IMR-90 (cell line): ENCODE measurements around the gene TRAPPC8. TPM values are rescaled to one million over a fixed set of nuclear protein-coding genes. Genes with fewer than 3 reads are reported as not detected.

Experiments
- ATAC-seq: fragments of 200-7000 bp; cut with Tn5 transposase; 2 replicates; pipeline ENCODE4 v1.9.1; 2020; ENCODE audit warnings: low read depth, mild to moderate bottlenecking, moderate library complexity
- BruUV-seq: library from RNA; stranded (reverse); fragments of 400-500 nt; replicated peaks from 2 replicates; lab custom pipeline; 2021; lab: Mats Ljungman, UMichigan
- CTCF ChIA-PET: fragments of 300-600 bp; formaldehyde crosslinking; extraction: SDS; loops from one replicate; lab custom pipeline; 2021; ENCODE audit warnings: antibody characterized with exemption; lab: Yijun Ruan, JAX
- POLR2A ChIA-PET: fragments of 300-600 bp; sonication (Branson Sonifier 250); formaldehyde crosslinking; loops from one replicate; lab custom pipeline; 2022; ENCODE audit warnings: antibody characterized with exemption; ENCODE audit not compliant: unreplicated experiment; lab: Charles Lee
- DNase-seq: peaks from one replicate; pipeline ENCODE4 v3.0.0; 2013
- H2AFZ ChIP-seq: replicated peaks from 2 replicates; pipeline ENCODE3; 2013; ENCODE audit warnings: low read length, mild to moderate bottlenecking; ENCODE audit not compliant: poor library complexity
- H2AK5ac ChIP-seq: 2 replicates; pipeline ENCODE4 v1.6.1; 2013; ENCODE audit warnings: low read depth, low read length, inconsistent platforms
- H2AK9ac ChIP-seq: replicated peaks from 2 replicates; pipeline ENCODE3; 2013; ENCODE audit warnings: mild to moderate bottlenecking, low read depth, low read length, moderate library complexity; ENCODE audit not compliant: poor library complexity
- H2BK120ac ChIP-seq: 2 replicates; pipeline ENCODE4 v1.6.1; 2013; ENCODE audit warnings: low read depth, low read length, inconsistent platforms
- H2BK15ac ChIP-seq: 3 replicates; pipeline ENCODE4 v1.6.1; 2013; ENCODE audit warnings: low read depth, low read length, inconsistent platforms
- H2BK20ac ChIP-seq: 2 replicates; pipeline ENCODE4 v1.6.1; 2013; ENCODE audit warnings: low read depth, mild to moderate bottlenecking, inconsistent platforms, low read length, moderate library complexity
- H2BK5ac ChIP-seq: 2 replicates; pipeline ENCODE4 v1.6.1; 2013; ENCODE audit warnings: mild to moderate bottlenecking, low read depth, low read length, inconsistent platforms; ENCODE audit not compliant: poor library complexity, severe bottlenecking
- H3K14ac ChIP-seq: replicated peaks from 2 replicates; pipeline ENCODE4 v1.6.1; 2013; ENCODE audit warnings: low read depth, low read length, inconsistent platforms
- H3K18ac ChIP-seq: 2 replicates; pipeline ENCODE4 v1.6.1; 2013; ENCODE audit warnings: low read depth, low read length, control low read depth
- H3K23ac ChIP-seq: 2 replicates; pipeline ENCODE4 v1.6.1; 2013; ENCODE audit warnings: low read depth, low read length, inconsistent platforms
- H3K27ac ChIP-seq: 2 replicates; pipeline ENCODE4 v1.5.1; 2013; ENCODE audit warnings: mild to moderate bottlenecking, control low read depth, low read length; ENCODE audit not compliant: insufficient read depth
- H3K27me3 ChIP-seq: 2 replicates; pipeline ENCODE4 v1.6.1; 2013; ENCODE audit warnings: low read length; ENCODE audit not compliant: control insufficient read depth, insufficient read depth
- H3K36me3 ChIP-seq: 2 replicates; pipeline ENCODE4 v1.6.1; 2013; ENCODE audit warnings: low read length, mixed read lengths; ENCODE audit not compliant: control insufficient read depth, insufficient read depth
- H3K4ac ChIP-seq: 2 replicates; pipeline ENCODE4 v1.6.1; 2013; ENCODE audit warnings: low read depth, low read length, inconsistent platforms
- H3K4me1 ChIP-seq: 2 replicates; pipeline ENCODE4 v1.6.1; 2013; ENCODE audit warnings: low read length, mixed read lengths; ENCODE audit not compliant: control insufficient read depth, insufficient read depth
- H3K4me2 ChIP-seq: 2 replicates; pipeline ENCODE4 v1.6.1; 2013; ENCODE audit warnings: low read depth, mild to moderate bottlenecking, control low read depth, low read length, moderate library complexity
- H3K4me3 ChIP-seq: 2 replicates; pipeline ENCODE4 v1.5.1; 2013; ENCODE audit warnings: low read depth, mild to moderate bottlenecking, control low read depth, low read length, moderate library complexity; ENCODE audit not compliant: insufficient read depth
- H3K56ac ChIP-seq: 2 replicates; pipeline ENCODE4 v1.6.1; 2013; ENCODE audit warnings: low read length, inconsistent platforms; ENCODE audit not compliant: insufficient read depth; ENCODE audit errors: extremely low read depth
- H3K79me1 ChIP-seq, 2 experiments: 2 replicates each; pipeline ENCODE4 v1.6.1; 2013; ENCODE audit warnings: low read length in 2 of 2, inconsistent platforms in 1 of 2, low read depth in 1 of 2
- H3K9ac ChIP-seq: 2 replicates; pipeline ENCODE4 v1.6.1; 2013; ENCODE audit warnings: low read depth, low read length, control low read depth
- H3K9me1 ChIP-seq: 2 replicates; pipeline ENCODE4 v1.6.1; 2013; ENCODE audit warnings: low read length, inconsistent platforms; ENCODE audit not compliant: insufficient read depth
- H3K9me3 ChIP-seq: 2 replicates; pipeline ENCODE4 v1.6.1; 2013; ENCODE audit warnings: low read length; ENCODE audit not compliant: control insufficient read depth, insufficient read depth
- H4K20me1 ChIP-seq: 2 replicates; pipeline ENCODE4 v1.6.1; 2013; ENCODE audit warnings: low read length, inconsistent platforms; ENCODE audit not compliant: insufficient read depth
- H4K5ac ChIP-seq: 2 replicates; pipeline ENCODE4 v1.6.1; 2013; ENCODE audit warnings: mild to moderate bottlenecking, low read depth, low read length, control low read depth
- H4K8ac ChIP-seq, 2 experiments: 2 replicates each; pipeline ENCODE4 v1.6.1; 2013; ENCODE audit warnings: low read depth in 2 of 2, low read length in 2 of 2, control low read depth in 1 of 2, inconsistent platforms in 1 of 2
- H4K91ac ChIP-seq: 2 replicates; pipeline ENCODE4 v1.6.1; 2013; ENCODE audit warnings: low read depth, low read length, inconsistent platforms; ENCODE audit not compliant: insufficient read depth
- BHLHE40 ChIP-seq: fragments of 150-350 bp; IDR thresholded peaks from 2 replicates; pipeline ENCODE4 v1.6.1; 2016; ENCODE audit warnings: mild to moderate bottlenecking, low read depth, low read length
- MAZ ChIP-seq: IDR thresholded peaks from 2 replicates; pipeline ENCODE4 v1.6.1; 2012; ENCODE audit warnings: low read depth, mild to moderate bottlenecking, low read length, improper control_type of control experiment, moderate library complexity, borderline replicate concordance
- WGBS, 2 experiments: methylation state at CpG; one replicate each; pipeline versions ENCODE4 v1.1.5 to v1.1.7; 2013; ENCODE audit warnings: missing lambda C conversion rate in 2 of 2; ENCODE audit not compliant: insufficient read length in 1 of 2; ENCODE audit errors: extremely low coverage in 2 of 2; 5-methylcytosine and 5-hydroxymethylcytosine counted together
- dilution Hi-C: fragments of 300-500 bp; cut with HindIII; formaldehyde crosslinking; loops from one replicate; pipeline ENCODE4 v1.14.3; 2018; ENCODE audit warnings: low sequenced_read_pairs; ENCODE audit not compliant: unreplicated experiment
- in situ Hi-C: fragments of 300-500 bp; cut with MboI; formaldehyde crosslinking; loops from 3 replicates; pipeline ENCODE4 v1.14.3; 2019; ENCODE audit warnings: low sequenced_read_pairs, inconsistent platforms, mixed read lengths
- intact Hi-C: fragments of 100-400 bp; cut with micrococcal nuclease; formaldehyde crosslinking; loops from 2 replicates; pipeline ENCODE4 v1.10.0; 2022
- polyA plus RNA-seq, 3 experiments: library from polyadenylated mRNA; depleted of rRNA; stranded (reverse); fragments of >200 nt; gene quantifications; 2 replicates each; pipeline ENCODE4 v1.2.3, GENCODE V29; 2012; ENCODE audit warnings: low replicate concordance in 1 of 3
- total RNA-seq: library from RNA; depleted of rRNA; stranded (reverse); fragments of >200 nt; gene quantifications from 2 replicates; pipeline ENCODE4 v1.2.3, GENCODE V29; 2012
- TF ChIP-seq, protein P1 (sequence below): conservative IDR thresholded peaks from 2 replicates; pipeline ENCODE4 v1.5.1; 2012; ENCODE audit warnings: mild to moderate bottlenecking, low read depth, low read length, improper control_type of control experiment

Gene TRAPPC8
- total and polyA plus RNA-seq, 2 of the 4 experiments (the other 2 are of a cell fraction) = 21.8 to 54.3 TPM

GRCh38 chr18:31850844-31851243 lies 92.1 kb downstream of the TRAPPC8 start:
- no peak overlapping the region for H3K14ac ChIP-seq
- dilution Hi-C loops = no loop called here

More at GRCh38 chr18:31850844-31851243, 92.1 kb downstream of the TRAPPC8 start:
- H4K8ac ChIP-seq = no peak overlapping the region
- no peak overlapping the region for H3K4me2 ChIP-seq
- no peak overlapping the region for H2BK120ac ChIP-seq
- BruUV-seq = no TSS peak
- no peak overlapping the region for H3K4ac ChIP-seq
- POLR2A ChIA-PET = interaction anchor here (0.6 kb wide), 1 partner anchor 9 kb away, joined by 4 read pairs; no protein-coding TSS in a partner anchor
- H3K27me3 ChIP-seq = no peaks in the 10 kb centered on the region
- H3K18ac ChIP-seq = no peak overlapping the region
- CTCF ChIA-PET = interaction anchor here (0.7 kb wide), 1 partner anchor 101 kb away, joined by 3 read pairs; no protein-coding TSS in a partner anchor
- H2AK5ac ChIP-seq = no peak overlapping the region
- no peak overlapping the region for H3K4me3 ChIP-seq
- no peak overlapping the region for H2BK20ac ChIP-seq
- no peak overlapping the region for H3K27ac ChIP-seq
- no peak overlapping the region for H4K5ac ChIP-seq
- H2BK15ac ChIP-seq = no peak overlapping the region
- intact Hi-C loops (no loop called here), in situ Hi-C loops (no loop called here)
- DNase-seq (no peak), ATAC-seq (no peak)
- H3K56ac ChIP-seq = no peak overlapping the region
- no CpG with 5 or more reads among the region's 1 CpG for WGBS, 2 experiments
- no peaks in the 10 kb centered on the region for H3K9me3 ChIP-seq
- H2AK9ac ChIP-seq = no peak overlapping the region
- H4K20me1 ChIP-seq = no peaks in the 10 kb centered on the region
- H3K23ac ChIP-seq = no peak overlapping the region
- H3K4me1 ChIP-seq = no peaks in the 10 kb centered on the region
- H4K91ac ChIP-seq = no peak overlapping the region
- H3K9me1 ChIP-seq = no peaks in the 10 kb centered on the region
- no peak overlapping the region for H2AFZ ChIP-seq
- TF ChIP-seq MAZ (no peak), BHLHE40 (no peak)
- TF ChIP-seq, protein P1, sequence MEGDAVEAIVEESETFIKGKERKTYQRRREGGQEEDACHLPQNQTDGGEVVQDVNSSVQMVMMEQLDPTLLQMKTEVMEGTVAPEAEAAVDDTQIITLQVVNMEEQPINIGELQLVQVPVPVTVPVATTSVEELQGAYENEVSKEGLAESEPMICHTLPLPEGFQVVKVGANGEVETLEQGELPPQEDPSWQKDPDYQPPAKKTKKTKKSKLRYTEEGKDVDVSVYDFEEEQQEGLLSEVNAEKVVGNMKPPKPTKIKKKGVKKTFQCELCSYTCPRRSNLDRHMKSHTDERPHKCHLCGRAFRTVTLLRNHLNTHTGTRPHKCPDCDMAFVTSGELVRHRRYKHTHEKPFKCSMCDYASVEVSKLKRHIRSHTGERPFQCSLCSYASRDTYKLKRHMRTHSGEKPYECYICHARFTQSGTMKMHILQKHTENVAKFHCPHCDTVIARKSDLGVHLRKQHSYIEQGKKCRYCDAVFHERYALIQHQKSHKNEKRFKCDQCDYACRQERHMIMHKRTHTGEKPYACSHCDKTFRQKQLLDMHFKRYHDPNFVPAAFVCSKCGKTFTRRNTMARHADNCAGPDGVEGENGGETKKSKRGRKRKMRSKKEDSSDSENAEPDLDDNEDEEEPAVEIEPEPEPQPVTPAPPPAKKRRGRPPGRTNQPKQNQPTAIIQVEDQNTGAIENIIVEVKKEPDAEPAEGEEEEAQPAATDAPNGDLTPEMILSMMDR = no peak
- H3K79me1 ChIP-seq = no peaks in the 10 kb centered on the region
- no peak overlapping the region for H3K9ac ChIP-seq
- H3K36me3 ChIP-seq = peaks cover 14% of the 10 kb centered on the region
- H2BK5ac ChIP-seq = no peak overlapping the region
